ENCODE data around the gene WDR4. TPM values are rescaled to one million over a fixed set of nuclear protein-coding genes. Genes with fewer than 3 reads are reported as not detected.
"Not testable (repeated sequence)": the region's sequence is repeated elsewhere in the genome, so short reads cannot be mapped to it uniquely, and the experiment has no call there.

WDR4 gene
- total and polyA plus RNA-seq, 3 experiments from 2014 or later: 8.0 to 54.9 (median 53.7) TPM

DNA sequence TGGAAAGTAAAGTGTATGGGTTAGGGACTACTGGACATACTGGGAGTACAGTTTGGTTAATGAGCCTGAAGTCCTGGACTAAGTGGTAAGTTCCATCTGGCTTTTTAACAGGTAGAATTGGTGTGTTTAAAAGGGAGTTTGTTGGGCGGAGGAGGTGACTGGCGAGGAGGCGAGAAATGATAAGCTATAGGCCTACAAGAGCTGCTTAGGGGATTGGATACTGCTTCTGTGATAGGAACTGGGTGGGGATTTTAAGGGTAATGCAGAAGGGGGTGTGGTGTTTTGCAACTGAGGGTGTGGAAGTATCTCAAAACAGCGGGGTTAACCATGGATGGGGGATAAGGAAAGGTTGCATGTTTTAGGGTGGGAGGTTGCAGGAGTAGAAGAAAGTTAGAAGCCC is 42.6 kb upstream of the WDR4 start:
- H3K4me3 Mint-ChIP-seq: no peak overlapping the region

DNA sequence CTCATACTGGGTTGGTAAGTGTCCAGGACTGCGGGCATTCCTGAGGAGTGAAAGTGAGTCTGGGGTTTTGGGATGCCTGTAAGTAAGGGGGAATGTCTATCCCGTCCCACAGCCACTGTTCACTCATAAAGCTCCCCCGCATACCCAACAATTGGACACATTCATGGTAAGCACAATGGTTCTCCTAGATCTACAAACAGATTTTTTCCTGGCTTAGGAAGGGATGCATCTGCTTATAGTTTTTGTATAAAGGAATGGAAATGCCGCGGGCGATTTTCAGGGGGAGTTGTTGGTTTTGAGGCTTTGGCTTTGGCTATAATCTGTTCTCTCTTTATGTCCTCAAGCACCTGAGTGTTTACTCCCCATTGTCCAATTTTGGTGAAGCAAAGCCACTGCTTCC is 39.0 kb upstream of the WDR4 start:
- Histone ChIP-seq H3K4me1 (ENCODE audit: insufficient read depth, low read length) (peaks cover 1% of the 10 kb centered on the region), H3K27ac (ENCODE audit: low read depth, low read length) (no peak overlapping the region), H3K4me3 (ENCODE audit: low read length) (no peak overlapping the region), H3K27me3 (ENCODE audit: insufficient read depth, low read length, poor library complexity, severe bottlenecking) (no peaks in the 10 kb centered on the region), H3K36me3 (ENCODE audit: insufficient read depth, low read length) (no peaks in the 10 kb centered on the region), H3K9me3 (ENCODE audit: low read length) (no peaks in the 10 kb centered on the region)
- POLR2A ChIA-PET: no interaction called here
- H3K36me3 Mint-ChIP-seq: peaks cover 0 to under 1% (median 0%) of the 10 kb centered on the region in 3 donors
- H3K27ac Mint-ChIP-seq: no peak overlapping the region
- peaks cover under 1 to 2% (median under 1%) of the 10 kb centered on the region in 3 donors for H3K4me1 Mint-ChIP-seq
- H3K9me3 Mint-ChIP-seq: no peaks in the 10 kb centered on the region
- no peak for DNase-seq
- no peaks in the 10 kb centered on the region for H3K27me3 Mint-ChIP-seq
- CTCF ChIA-PET: no interaction called here
- H3K4me3 Mint-ChIP-seq: no peak overlapping the region

More for the DNA sequence above, 42.6 kb upstream of the WDR4 start:
- ChIA-PET CTCF (no interaction called here), POLR2A (no interaction called here)
- H3K36me3 Mint-ChIP-seq: no peaks in the 10 kb centered on the region
- H3K27ac Mint-ChIP-seq: no peak overlapping the region
- peaks cover 11 to 15% (median 13%) of the 10 kb centered on the region in 3 donors for H3K4me1 Mint-ChIP-seq
- DNase-seq: no peak
- H3K27me3 Mint-ChIP-seq: no peaks in the 10 kb centered on the region
- H3K9me3 Mint-ChIP-seq: no peaks in the 10 kb centered on the region
- no peaks in the 10 kb centered on the region for H3K9me3 ChIP-seq (ENCODE audit: low read length)
- H3K36me3 ChIP-seq (ENCODE audit: insufficient read depth, low read length): no peaks in the 10 kb centered on the region
- H3K4me3 ChIP-seq (ENCODE audit: low read length): no peak overlapping the region
- H3K4me1 ChIP-seq (ENCODE audit: insufficient read depth, low read length): peaks cover 15% of the 10 kb centered on the region
- H3K27me3 ChIP-seq (ENCODE audit: insufficient read depth, low read length, poor library complexity, severe bottlenecking): no peaks in the 10 kb centered on the region
- H3K27ac ChIP-seq (ENCODE audit: low read depth, low read length): no peak overlapping the region

DNA sequence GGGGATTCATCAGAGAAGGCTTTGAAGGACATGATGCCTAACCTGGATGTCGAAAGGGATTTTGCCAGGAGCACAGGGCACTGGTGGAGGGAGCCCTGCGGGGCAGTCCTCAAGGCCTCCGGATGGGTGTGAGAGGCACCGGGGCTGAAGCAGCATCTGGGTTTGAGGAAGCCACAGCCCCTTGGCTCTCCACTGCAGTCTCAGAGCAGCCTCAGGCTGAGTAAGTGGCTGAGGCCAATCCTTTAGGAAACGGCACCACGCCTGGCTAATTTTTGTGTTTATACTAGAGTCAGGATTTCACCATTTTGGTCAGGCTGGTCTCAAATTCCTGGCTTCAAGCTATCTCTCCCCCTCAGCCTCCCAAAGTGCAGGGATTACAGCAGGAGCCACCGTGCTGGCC is 34.1 kb upstream of the WDR4 start:
- Histone ChIP-seq H3K36me3 (ENCODE audit: insufficient read depth, low read length) (peaks cover 9% of the 10 kb centered on the region), H3K4me1 (ENCODE audit: insufficient read depth, low read length) (no peaks in the 10 kb centered on the region), H3K4me3 (ENCODE audit: low read length) (no peak overlapping the region), H3K27me3 (ENCODE audit: insufficient read depth, low read length, poor library complexity, severe bottlenecking) (no peaks in the 10 kb centered on the region), H3K27ac (ENCODE audit: low read depth, low read length) (no peak overlapping the region), H3K9me3 (ENCODE audit: low read length) (no peaks in the 10 kb centered on the region)
- no peaks in the 10 kb centered on the region for H3K9me3 Mint-ChIP-seq
- no peak for DNase-seq
- no peaks in the 10 kb centered on the region for H3K27me3 Mint-ChIP-seq
- ChIA-PET POLR2A (no interaction called here), CTCF (no interaction called here)
- H3K27ac Mint-ChIP-seq: peak overlapping the region in 1 of 8 donors; percentile 54
- peaks cover 0 to 38% (median 4%) of the 10 kb centered on the region in 3 donors for H3K36me3 Mint-ChIP-seq
- H3K4me1 Mint-ChIP-seq: no peaks in the 10 kb centered on the region
- no peak overlapping the region for H3K4me3 Mint-ChIP-seq

DNA sequence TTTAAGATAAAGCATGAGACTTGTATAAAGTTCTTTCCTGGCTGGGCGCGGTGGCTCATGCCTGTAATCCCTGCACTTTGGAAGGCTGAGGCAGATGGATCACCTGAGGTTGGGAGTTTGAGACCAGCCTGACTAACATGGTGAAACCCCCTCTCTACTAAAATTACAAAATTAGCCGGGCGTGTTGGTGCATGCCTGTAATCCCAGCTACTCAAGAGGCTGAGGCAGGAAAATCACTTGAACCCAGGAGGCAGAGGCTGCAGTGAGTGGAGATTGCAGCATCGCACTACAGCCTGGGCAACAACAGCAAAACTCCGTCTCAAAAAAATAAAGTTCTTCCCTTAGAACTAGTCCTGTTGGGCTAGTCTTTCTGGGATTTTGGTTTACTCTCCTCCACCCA is 32.6 kb upstream of the WDR4 start:
- H3K36me3 Mint-ChIP-seq: peaks cover 0 to 48% (median 4%) of the 10 kb centered on the region in 3 donors

DNA sequence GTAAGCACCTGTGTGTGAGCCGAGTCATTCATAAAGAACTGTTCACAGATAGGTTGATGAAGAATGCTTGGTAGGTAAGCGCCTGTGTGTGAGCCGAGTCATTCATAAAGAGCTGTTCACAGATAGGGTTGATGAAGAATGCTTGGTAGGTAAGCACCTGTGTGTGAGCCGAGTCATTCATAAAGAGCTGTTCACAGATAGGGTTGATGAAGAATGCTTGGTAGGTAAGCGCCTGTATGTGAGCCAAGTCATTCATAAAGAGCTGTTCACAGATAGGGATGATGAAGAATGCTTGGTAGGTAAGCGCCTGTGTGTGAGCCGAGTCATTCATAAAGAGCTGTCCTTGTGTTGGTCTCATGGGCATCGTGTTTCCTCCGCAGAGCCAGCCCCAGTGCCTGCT is 29.1 kb upstream of the WDR4 start:
- H3K4me3 ChIP-seq (ENCODE audit: low read length); H3K27ac ChIP-seq (ENCODE audit: low read depth, low read length); H3K4me1 ChIP-seq (ENCODE audit: insufficient read depth, low read length); H3K4me3 Mint-ChIP-seq; H3K27me3 Mint-ChIP-seq; H3K9me3 Mint-ChIP-seq; POLR2A ChIA-PET; H3K9me3 ChIP-seq (ENCODE audit: low read length); CTCF ChIA-PET; H3K4me1 Mint-ChIP-seq; DNase-seq; H3K27me3 ChIP-seq (ENCODE audit: insufficient read depth, low read length, poor library complexity, severe bottlenecking): not testable (repeated sequence)
- H3K36me3 ChIP-seq (ENCODE audit: insufficient read depth, low read length): peaks cover 21% of the 10 kb centered on the region
- Mint-ChIP-seq H3K36me3 (peaks cover 8 to 73% (median 14%) of the 10 kb centered on the region in 3 donors), H3K27ac (peak overlapping the region in 1 of 8 donors; percentile 57)

More for the DNA sequence above, 32.6 kb upstream of the WDR4 start:
- H3K4me1 ChIP-seq (ENCODE audit: insufficient read depth, low read length); H3K4me3 ChIP-seq (ENCODE audit: low read length); H3K9me3 ChIP-seq (ENCODE audit: low read length); POLR2A ChIA-PET; H3K36me3 ChIP-seq (ENCODE audit: insufficient read depth, low read length); H3K27me3 Mint-ChIP-seq; H3K27ac Mint-ChIP-seq; H3K9me3 Mint-ChIP-seq; CTCF ChIA-PET; DNase-seq; H3K4me1 Mint-ChIP-seq; H3K27ac ChIP-seq (ENCODE audit: low read depth, low read length); H3K4me3 Mint-ChIP-seq; H3K27me3 ChIP-seq (ENCODE audit: insufficient read depth, low read length, poor library complexity, severe bottlenecking): not testable (repeated sequence)

DNA sequence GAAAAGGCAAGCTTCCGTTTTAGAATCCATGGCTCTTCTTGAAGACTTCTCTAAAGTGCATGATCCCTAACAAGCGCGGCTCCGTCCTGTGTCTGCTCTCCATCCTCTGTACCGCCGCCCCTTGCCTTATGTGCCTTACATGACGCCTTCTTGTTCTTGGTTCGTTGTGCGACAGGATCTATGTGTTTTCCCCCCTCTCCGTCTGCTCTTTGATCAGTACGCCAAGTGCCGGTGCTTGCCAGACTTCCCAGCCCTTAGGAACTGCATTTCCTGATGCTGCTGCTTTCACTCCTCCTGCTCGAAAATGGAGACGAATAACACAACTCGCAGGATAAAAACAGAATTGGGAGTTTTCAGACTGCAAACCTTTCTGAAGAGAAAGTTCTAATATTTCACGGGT is 26.9 kb upstream of the WDR4 start:
- H3K27me3 Mint-ChIP-seq: no peaks in the 10 kb centered on the region
- peaks cover 8 to 78% (median 15%) of the 10 kb centered on the region in 3 donors for H3K36me3 Mint-ChIP-seq
- Histone ChIP-seq H3K36me3 (ENCODE audit: insufficient read depth, low read length) (peaks cover 21% of the 10 kb centered on the region), H3K4me1 (ENCODE audit: insufficient read depth, low read length) (no peaks in the 10 kb centered on the region), H3K4me3 (ENCODE audit: low read length) (no peak overlapping the region), H3K27ac (ENCODE audit: low read depth, low read length) (no peak overlapping the region), H3K9me3 (ENCODE audit: low read length) (no peaks in the 10 kb centered on the region), H3K27me3 (ENCODE audit: insufficient read depth, low read length, poor library complexity, severe bottlenecking) (no peaks in the 10 kb centered on the region)
- no peak overlapping the region for H3K27ac Mint-ChIP-seq
- H3K4me3 Mint-ChIP-seq: no peak overlapping the region
- ChIA-PET POLR2A (no interaction called here), CTCF (no interaction called here)
- peaks cover 0 to 10% (median 5%) of the 10 kb centered on the region in 3 donors for H3K4me1 Mint-ChIP-seq
- H3K9me3 Mint-ChIP-seq: no peaks in the 10 kb centered on the region
- DNase-seq: no peak

DNA sequence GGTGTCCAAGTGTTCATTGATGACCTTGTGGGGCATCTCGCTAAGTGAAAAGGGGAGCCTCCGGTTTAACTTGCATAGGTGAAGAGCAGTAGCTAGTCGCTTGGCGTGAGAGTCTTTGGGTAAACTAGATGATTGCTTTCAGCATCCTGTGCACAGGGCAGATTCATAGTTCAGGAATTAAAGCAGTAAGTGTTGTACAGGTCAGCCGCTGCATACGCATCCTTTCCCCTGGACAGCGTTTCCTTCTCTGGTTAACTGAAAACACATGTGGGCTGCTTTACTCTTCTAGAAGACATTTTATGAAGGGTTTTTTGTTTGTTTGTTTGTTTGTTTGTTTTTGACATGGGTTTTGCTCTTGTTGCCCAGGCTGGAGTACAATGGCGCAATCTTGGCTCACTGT is 25.9 kb upstream of the WDR4 start:
- ChIA-PET POLR2A (no interaction called here), CTCF (no interaction called here)
- no peak for DNase-seq
- Mint-ChIP-seq H3K27me3 (no peaks in the 10 kb centered on the region), H3K27ac (peak overlapping the region in 2 of 8 donors; percentile 23 to 71), H3K36me3 (peaks cover 8 to 78% (median 13%) of the 10 kb centered on the region in 3 donors), H3K4me3 (no peak overlapping the region), H3K9me3 (no peaks in the 10 kb centered on the region), H3K4me1 (peaks cover 0 to 16% (median 5%) of the 10 kb centered on the region in 3 donors)
- Histone ChIP-seq H3K4me3 (ENCODE audit: low read length) (no peak overlapping the region), H3K9me3 (ENCODE audit: low read length) (no peaks in the 10 kb centered on the region), H3K4me1 (ENCODE audit: insufficient read depth, low read length) (no peaks in the 10 kb centered on the region), H3K36me3 (ENCODE audit: insufficient read depth, low read length) (peaks cover 26% of the 10 kb centered on the region), H3K27ac (ENCODE audit: low read depth, low read length) (no peak overlapping the region), H3K27me3 (ENCODE audit: insufficient read depth, low read length, poor library complexity, severe bottlenecking) (no peaks in the 10 kb centered on the region)

DNA sequence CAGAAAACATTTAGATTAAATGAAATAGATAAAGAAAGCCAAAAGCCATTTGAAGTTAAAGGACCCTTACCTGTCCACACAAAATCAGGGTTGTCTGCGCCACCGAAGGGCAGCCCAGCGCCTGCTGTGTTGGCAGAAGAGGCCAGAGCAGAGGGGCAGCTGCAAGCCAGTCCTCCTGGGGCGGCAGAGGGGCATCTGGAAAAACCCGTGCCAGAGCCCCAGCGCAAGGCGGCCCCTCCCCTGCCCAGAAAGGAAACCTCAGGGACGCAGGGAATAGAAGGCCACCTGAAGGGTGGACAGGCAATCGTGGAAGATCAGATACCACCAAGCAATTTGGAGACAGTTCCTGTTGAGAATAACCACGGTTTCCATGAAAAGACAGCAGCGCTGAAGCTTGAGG is 24.5 kb upstream of the WDR4 start:
- H3K4me1 ChIP-seq (ENCODE audit: insufficient read depth, low read length): no peaks in the 10 kb centered on the region
- H3K27ac Mint-ChIP-seq: peak overlapping the region in 1 of 8 donors; percentile 39
- H3K36me3 Mint-ChIP-seq: peaks cover 8 to 68% (median 11%) of the 10 kb centered on the region in 3 donors
- H3K27me3 ChIP-seq (ENCODE audit: insufficient read depth, low read length, poor library complexity, severe bottlenecking): no peaks in the 10 kb centered on the region
- DNase-seq: no peak
- H3K27me3 Mint-ChIP-seq: no peaks in the 10 kb centered on the region
- peaks cover 2 to 18% (median 7%) of the 10 kb centered on the region in 3 donors for H3K4me1 Mint-ChIP-seq
- no peak overlapping the region for H3K27ac ChIP-seq (ENCODE audit: low read depth, low read length)
- H3K36me3 ChIP-seq (ENCODE audit: insufficient read depth, low read length): peaks cover 20% of the 10 kb centered on the region
- no peaks in the 10 kb centered on the region for H3K9me3 ChIP-seq (ENCODE audit: low read length)
- POLR2A ChIA-PET: no interaction called here
- CTCF ChIA-PET: no interaction called here
- no peak overlapping the region for H3K4me3 ChIP-seq (ENCODE audit: low read length)
- H3K4me3 Mint-ChIP-seq: no peak overlapping the region
- no peaks in the 10 kb centered on the region for H3K9me3 Mint-ChIP-seq

DNA sequence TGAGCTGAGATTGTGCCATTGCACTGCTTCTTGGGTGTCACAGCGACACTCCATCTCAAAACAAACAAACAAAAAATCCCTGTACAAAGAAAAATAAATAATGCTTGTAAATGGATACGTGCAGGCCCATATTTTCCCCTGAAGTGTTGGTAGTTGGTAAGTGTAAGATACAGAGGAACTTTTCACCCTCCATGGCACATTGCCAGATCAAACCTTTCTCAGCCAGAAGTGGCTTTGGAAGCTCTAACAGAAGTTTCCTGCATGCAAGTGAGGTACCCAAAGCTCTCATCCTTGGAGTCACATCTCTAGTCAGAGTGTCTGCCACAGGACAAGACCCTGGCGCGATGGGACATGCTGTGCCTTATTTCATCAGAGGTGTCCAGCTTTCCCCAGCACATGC is 21.1 kb upstream of the WDR4 start:
- Mint-ChIP-seq H3K9me3 (no peaks in the 10 kb centered on the region), H3K27me3 (no peaks in the 10 kb centered on the region), H3K4me1 (peaks cover 14 to 37% (median 17%) of the 10 kb centered on the region in 3 donors), H3K36me3 (peaks cover 0 to 65% (median 12%) of the 10 kb centered on the region in 3 donors), H3K27ac (peak overlapping the region in 1 of 8 donors; percentile 42), H3K4me3 (no peak overlapping the region)
- Histone ChIP-seq H3K36me3 (ENCODE audit: insufficient read depth, low read length) (peaks cover 22% of the 10 kb centered on the region), H3K4me1 (ENCODE audit: insufficient read depth, low read length) (no peaks in the 10 kb centered on the region), H3K4me3 (ENCODE audit: low read length) (no peak overlapping the region), H3K9me3 (ENCODE audit: low read length) (no peaks in the 10 kb centered on the region), H3K27ac (ENCODE audit: low read depth, low read length) (no peak overlapping the region), H3K27me3 (ENCODE audit: insufficient read depth, low read length, poor library complexity, severe bottlenecking) (no peaks in the 10 kb centered on the region)
- ChIA-PET CTCF (no interaction called here), POLR2A (no interaction called here)
- no peak for DNase-seq

Measured in CD8-positive, alpha-beta memory T cell (primary cell).